GM10266 (cell line): ENCODE measurements around the gene ARGLU1.

Source experiments
- DNase-seq: peaks from one replicate; pipeline ENCODE4 v3.0.0; 2012; ENCODE audit errors: extremely low spot score
- TF ChIP-seq, protein P1 (sequence below): IDR thresholded peaks from 2 replicates; pipeline ENCODE4 v1.5.1; 2012; ENCODE audit warnings: mild to moderate bottlenecking, low read depth; ENCODE audit not compliant: control insufficient read depth, insufficient read depth; ENCODE audit errors: missing control alignments

Gene ARGLU1

GRCh38 chr13:106560821-106561220, 7.1 kb downstream of the ARGLU1 start:
- TF ChIP-seq, protein P1, sequence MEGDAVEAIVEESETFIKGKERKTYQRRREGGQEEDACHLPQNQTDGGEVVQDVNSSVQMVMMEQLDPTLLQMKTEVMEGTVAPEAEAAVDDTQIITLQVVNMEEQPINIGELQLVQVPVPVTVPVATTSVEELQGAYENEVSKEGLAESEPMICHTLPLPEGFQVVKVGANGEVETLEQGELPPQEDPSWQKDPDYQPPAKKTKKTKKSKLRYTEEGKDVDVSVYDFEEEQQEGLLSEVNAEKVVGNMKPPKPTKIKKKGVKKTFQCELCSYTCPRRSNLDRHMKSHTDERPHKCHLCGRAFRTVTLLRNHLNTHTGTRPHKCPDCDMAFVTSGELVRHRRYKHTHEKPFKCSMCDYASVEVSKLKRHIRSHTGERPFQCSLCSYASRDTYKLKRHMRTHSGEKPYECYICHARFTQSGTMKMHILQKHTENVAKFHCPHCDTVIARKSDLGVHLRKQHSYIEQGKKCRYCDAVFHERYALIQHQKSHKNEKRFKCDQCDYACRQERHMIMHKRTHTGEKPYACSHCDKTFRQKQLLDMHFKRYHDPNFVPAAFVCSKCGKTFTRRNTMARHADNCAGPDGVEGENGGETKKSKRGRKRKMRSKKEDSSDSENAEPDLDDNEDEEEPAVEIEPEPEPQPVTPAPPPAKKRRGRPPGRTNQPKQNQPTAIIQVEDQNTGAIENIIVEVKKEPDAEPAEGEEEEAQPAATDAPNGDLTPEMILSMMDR: no peak
- no peak for DNase-seq

DNA sequence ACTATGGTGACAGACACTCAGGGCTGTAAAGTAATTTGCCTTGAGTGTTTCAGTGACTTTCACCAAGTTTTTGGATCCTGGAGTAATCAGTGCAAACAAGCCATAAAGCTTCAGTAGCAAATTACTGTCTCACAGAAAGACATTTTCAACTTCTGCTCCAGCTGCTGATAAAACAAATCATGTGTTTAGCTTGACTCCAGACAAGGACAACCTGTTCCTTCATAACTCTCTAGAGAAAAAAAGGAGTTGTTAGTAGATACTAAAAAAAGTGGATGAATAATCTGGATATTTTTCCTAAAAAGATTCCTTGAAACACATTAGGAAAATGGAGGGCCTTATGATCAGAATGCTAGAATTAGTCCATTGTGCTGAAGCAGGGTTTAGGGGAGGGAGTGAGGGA, 9.4 kb downstream of the ARGLU1 start:
- no peak for DNase-seq
- TF ChIP-seq, protein P1: no peak

DNA sequence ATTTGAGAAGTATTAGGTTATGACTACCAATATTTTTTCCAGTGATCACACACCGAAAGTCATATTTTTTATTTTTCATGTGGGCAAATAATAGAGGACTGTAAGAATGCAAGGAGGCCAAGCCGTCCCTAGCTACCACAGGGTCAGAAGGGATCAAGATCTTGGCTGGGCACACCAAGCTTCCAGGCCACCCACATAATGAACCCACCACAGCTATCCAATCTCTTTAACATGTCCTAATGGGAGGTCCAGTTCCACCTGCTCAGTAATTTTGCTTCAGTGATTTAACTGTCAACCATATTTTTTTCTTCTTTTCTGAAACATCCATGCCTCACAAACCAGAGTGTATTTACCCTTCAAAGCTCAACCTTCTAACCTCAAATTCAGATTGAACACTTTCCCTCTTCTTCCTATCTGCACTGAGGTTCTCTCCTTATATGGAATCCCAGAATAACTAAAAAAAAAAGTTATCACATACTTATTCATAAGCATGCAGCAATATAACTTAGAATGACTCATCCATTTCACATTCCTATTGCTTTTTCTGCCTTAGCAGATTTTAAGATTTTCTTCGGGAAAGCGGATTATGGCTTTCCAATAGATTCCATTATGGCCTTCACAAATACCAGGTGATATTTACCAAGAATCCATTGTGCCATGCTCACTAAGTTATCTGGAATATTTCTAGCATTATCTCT, 12.2 kb downstream of the ARGLU1 start:
- no peak for DNase-seq
- TF ChIP-seq, protein P1: no peak

DNA sequence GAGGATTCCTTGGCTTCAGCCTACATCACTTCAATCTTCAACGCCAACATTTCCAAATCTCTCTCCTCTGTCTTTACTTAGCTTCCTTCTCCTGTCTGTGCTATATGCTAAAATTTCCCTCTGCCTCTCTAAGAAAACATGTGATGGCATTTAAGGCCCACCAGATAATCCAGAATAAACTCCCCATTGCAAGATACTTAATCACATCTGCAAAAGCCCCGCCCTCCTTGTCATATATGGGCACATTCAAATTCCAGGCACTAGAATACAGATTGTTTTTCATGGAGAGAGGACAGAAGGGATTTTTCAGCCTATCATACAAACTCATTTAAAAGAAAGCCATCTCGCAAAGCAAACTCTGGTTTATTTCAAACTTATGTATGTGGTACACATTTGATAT, 16.2 kb downstream of the ARGLU1 start:
- TF ChIP-seq, protein P1: no peak
- no peak for DNase-seq

DNA sequence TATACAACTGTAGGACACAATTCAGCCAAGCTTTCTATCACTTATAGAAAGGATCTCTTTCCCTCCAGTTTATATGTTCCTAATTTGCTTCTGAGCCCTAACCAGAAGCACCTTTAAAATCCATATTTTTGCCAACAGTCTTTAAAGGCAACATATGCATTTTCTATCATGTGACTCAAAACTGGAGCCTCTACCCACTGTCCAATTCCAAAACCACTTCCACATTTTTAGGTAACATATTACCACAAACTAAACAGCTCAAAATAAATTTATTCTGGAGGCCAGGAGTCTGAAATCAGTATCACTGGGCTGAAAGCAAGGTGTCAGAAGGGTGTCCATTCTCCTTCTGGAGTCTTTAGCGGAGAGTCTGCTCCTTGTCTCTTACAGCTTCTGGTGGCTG, 16.6 kb downstream of the ARGLU1 start:
- TF ChIP-seq, protein P1: no peak
- no peak for DNase-seq

GRCh38 chr13:106550570-106551135, 17.3 kb downstream of the ARGLU1 start:
- TF ChIP-seq, protein P1: no peak
- no peak for DNase-seq

GRCh38 chr13:106548064-106548696, 19.8 kb downstream of the ARGLU1 start:
- DNase-seq: no peak
- TF ChIP-seq, protein P1: no peak
